Ishikawa (cell line): ENCODE results near the gene FKBP7.

ENCODE experiments used
- EP300 ChIP-seq: IDR thresholded peaks from 2 replicates; pipeline ENCODE4 v1.6.1; 2012; ENCODE audit warnings: borderline replicate concordance
- NFIC ChIP-seq: IDR thresholded peaks from 2 replicates; pipeline ENCODE4 v1.6.1; 2012
- RAD21 ChIP-seq: IDR thresholded peaks from 2 replicates; pipeline ENCODE4 v1.6.1; 2012; ENCODE audit warnings: low read depth
- TAF1 ChIP-seq: IDR thresholded peaks from 2 replicates; pipeline ENCODE4 v1.6.1; 2012; ENCODE audit warnings: low read depth, mild to moderate bottlenecking
- USF1 ChIP-seq: IDR thresholded peaks from 2 replicates; pipeline ENCODE4 v1.6.1; 2012
- YY1 ChIP-seq: IDR thresholded peaks from 2 replicates; pipeline ENCODE4 v1.6.1; 2012; ENCODE audit warnings: low read depth

GRCh38 chr2:178527592-178527991 lies 49.2 kb upstream of the FKBP7 start:
- TF ChIP-seq TAF1 (no peak), USF1 (no peak), RAD21 (no peak), EP300 (no peak), NFIC (no peak), YY1 (no peak)
